Measurements from ENCODE around the gene XRCC3. TPM values are rescaled to one million over a fixed set of nuclear protein-coding genes. Genes with fewer than 3 reads are reported as not detected.

Gene XRCC3
- total and polyA plus RNA-seq, 2 experiments from 2014 or later = 20.4 to 72.9 TPM

- TF ChIP-seq POLR2AphosphoS5 (IDR thresholded peaks at IDR 0.05; ENCODE audit: low read depth) = no peak
Observed at GRCh38 chr14:103748534-103748857, 33.2 kb upstream of the XRCC3 start (continued).

GRCh38 chr14:103746701-103747100 lies 31.4 kb upstream of the XRCC3 start:
- H3K27ac Mint-ChIP-seq = no peak overlapping the region
- no peaks in the 10 kb centered on the region for H3K36me3 Mint-ChIP-seq (ENCODE audit: low read depth)
- peaks cover 11% of the 10 kb centered on the region for H3K27me3 Mint-ChIP-seq (ENCODE audit: insufficient read depth, low read depth, poor library complexity)
- TF ChIP-seq CTCF (conservative IDR thresholded peaks at IDR 0.05; ENCODE audit: low read depth in 2 of 2) (no peak), NANOG (IDR thresholded peaks at IDR 0.05; ENCODE audit: borderline replicate concordance) (no peak), JUNB (IDR thresholded peaks at IDR 0.05; ENCODE audit: unreplicated experiment) (no peak), ZNF462 (CRISPR knock-in tag; IDR thresholded peaks at IDR 0.05) (no peak), POLR2AphosphoS5 (IDR thresholded peaks at IDR 0.05; ENCODE audit: low read depth) (no peak), ZNF114 (CRISPR knock-in tag; IDR thresholded peaks at IDR 0.05) (no peak), REST (IDR thresholded peaks at IDR 0.05; ENCODE audit: unreplicated experiment) (no peak), ETS1 (IDR thresholded peaks at IDR 0.05) (no peak), CREB1 (CRISPR knock-in tag; IDR thresholded peaks at IDR 0.05; ENCODE audit: low read depth) (no peak), ZNF331 (CRISPR knock-in tag; IDR thresholded peaks at IDR 0.05; ENCODE audit: low read depth) (no peak), EZH2 (IDR thresholded peaks at IDR 0.05; ENCODE audit: low read depth, unreplicated experiment) (no peak), EZH2phosphoT487 (IDR thresholded peaks at IDR 0.05; ENCODE audit: unreplicated experiment) (no peak), STAT1 (IDR thresholded peaks at IDR 0.05; ENCODE audit: unreplicated experiment) (no peak)
- Histone ChIP-seq H3F3A (replicated peaks; ENCODE audit: low read depth) (no peaks in the 10 kb centered on the region), H3K4me2 (no peak overlapping the region), H3K36me3 (ENCODE audit: insufficient read depth) (no peaks in the 10 kb centered on the region), H3K9me2 (ENCODE audit: insufficient read depth) (no peaks in the 10 kb centered on the region), H3K4me3 (no peak overlapping the region), H3K79me2 (replicated peaks; ENCODE audit: insufficient read depth) (no peaks in the 10 kb centered on the region), H4K20me1 (replicated peaks; ENCODE audit: insufficient read depth) (no peaks in the 10 kb centered on the region), H3K4me1 (ENCODE audit: insufficient read depth) (no peaks in the 10 kb centered on the region), H2AFZ (no peak overlapping the region), H3K27ac (ENCODE audit: low read depth) (no peak overlapping the region), H3K27me3 (ENCODE audit: insufficient read depth) (no peaks in the 10 kb centered on the region)
- ATAC-seq (no peak), DNase-seq (ENCODE audit: low spot score) (no peak)
- no peaks in the 10 kb centered on the region for H3K9me3 Mint-ChIP-seq
- peaks cover 15% of the 10 kb centered on the region for H3K4me1 Mint-ChIP-seq
- no peak overlapping the region for H3K4me3 Mint-ChIP-seq

All from GM23338 (cell line).